OCI-LY1 (cell line): Measurements from ENCODE around the gene EPS8L3.

Source experiments
- H2AFZ ChIP-seq: fragments of 200-600 bp; sonication (generic), shearing (Covaris generic); 2 replicates; pipeline ENCODE4 v1.6.0; 2014; ENCODE audit warnings: antibody characterized with exemption, mild to moderate bottlenecking, low read length
- H3F3A ChIP-seq: fragments of 200-600 bp; sonication (generic), shearing (Covaris generic); 2 replicates; pipeline ENCODE4 v1.6.0; 2014; ENCODE audit warnings: mild to moderate bottlenecking, antibody characterized with exemption, low read length, moderate library complexity; ENCODE audit not compliant: insufficient read depth
- H3K27ac ChIP-seq: fragments of 200-600 bp; sonication (generic); 2 replicates; pipeline ENCODE4 v1.5.1; 2014; ENCODE audit warnings: low read length, mixed run types, mild to moderate bottlenecking, low read depth; ENCODE audit not compliant: poor library complexity, severe bottlenecking
- H3K27me3 ChIP-seq: fragments of 200-600 bp; sonication (generic); 2 replicates; pipeline ENCODE4 v1.6.0; 2014; ENCODE audit warnings: antibody characterized with exemption, mild to moderate bottlenecking, low read length, moderate library complexity; ENCODE audit not compliant: insufficient read depth
- H3K36me3 ChIP-seq: fragments of 200-600 bp; sonication (generic); 2 replicates; pipeline ENCODE4 v1.6.1; 2014; ENCODE audit warnings: mild to moderate bottlenecking, antibody characterized with exemption, low read length, moderate library complexity, mixed read lengths; ENCODE audit not compliant: insufficient read depth
- H3K4me1 ChIP-seq: fragments of 200-600 bp; sonication (generic); 2 replicates; pipeline ENCODE4 v1.5.1; 2014; ENCODE audit warnings: mild to moderate bottlenecking, low read length, moderate library complexity; ENCODE audit not compliant: insufficient read depth, severe bottlenecking
- H3K4me2 ChIP-seq: fragments of 200-600 bp; sonication (generic), shearing (Covaris generic); 2 replicates; pipeline ENCODE4 v1.6.1; 2014; ENCODE audit warnings: low read length
- H3K4me3 ChIP-seq: fragments of 200-600 bp; sonication (generic); 2 replicates; pipeline ENCODE4 v1.5.1; 2014; ENCODE audit warnings: low read length, low read depth, mild to moderate bottlenecking, mixed read lengths; ENCODE audit not compliant: poor library complexity, severe bottlenecking
- H3K79me2 ChIP-seq: fragments of 200-600 bp; shearing (Covaris generic); 2 replicates; pipeline ENCODE4 v1.6.1; 2016; ENCODE audit warnings: mixed run types, low read length, mixed read lengths; ENCODE audit not compliant: insufficient read depth
- H3K9ac ChIP-seq: fragments of 200-600 bp; sonication (generic), shearing (Covaris generic); 2 replicates; pipeline ENCODE4 v1.6.1; 2014; ENCODE audit warnings: mild to moderate bottlenecking, low read length, mixed read lengths
- H3K9me2 ChIP-seq: fragments of 200-600 bp; sonication (generic), shearing (Covaris generic); 2 replicates; pipeline ENCODE4 v1.6.1; 2014; ENCODE audit warnings: low read depth, mild to moderate bottlenecking, low read length, mixed read lengths
- H3K9me3 ChIP-seq: fragments of 200-600 bp; shearing (Covaris generic); 2 replicates; pipeline ENCODE4 v1.6.1; 2014; ENCODE audit warnings: low read length, mixed read lengths
- H4K20me1 ChIP-seq: fragments of 200-600 bp; sonication (generic), shearing (Covaris generic); 2 replicates; pipeline ENCODE4 v1.6.0; 2016; ENCODE audit warnings: mild to moderate bottlenecking, low read length; ENCODE audit not compliant: insufficient read depth
- CTCF ChIP-seq: fragments of 200-600 bp; sonication (generic), shearing (Covaris generic); IDR thresholded peaks from 2 replicates; pipeline ENCODE4 v1.5.1; 2017; ENCODE audit warnings: mild to moderate bottlenecking, antibody characterized with exemption, low read length, moderate library complexity, mixed read lengths
- EZH2 ChIP-seq: fragments of 200-600 bp; sonication (generic), shearing (Covaris generic); IDR thresholded peaks from 2 replicates; pipeline ENCODE4 v1.8.0; 2017; ENCODE audit warnings: borderline replicate concordance, mixed run types, mild to moderate bottlenecking, antibody characterized with exemption, low read length, moderate library complexity, mixed read lengths

Gene EPS8L3

DNA sequence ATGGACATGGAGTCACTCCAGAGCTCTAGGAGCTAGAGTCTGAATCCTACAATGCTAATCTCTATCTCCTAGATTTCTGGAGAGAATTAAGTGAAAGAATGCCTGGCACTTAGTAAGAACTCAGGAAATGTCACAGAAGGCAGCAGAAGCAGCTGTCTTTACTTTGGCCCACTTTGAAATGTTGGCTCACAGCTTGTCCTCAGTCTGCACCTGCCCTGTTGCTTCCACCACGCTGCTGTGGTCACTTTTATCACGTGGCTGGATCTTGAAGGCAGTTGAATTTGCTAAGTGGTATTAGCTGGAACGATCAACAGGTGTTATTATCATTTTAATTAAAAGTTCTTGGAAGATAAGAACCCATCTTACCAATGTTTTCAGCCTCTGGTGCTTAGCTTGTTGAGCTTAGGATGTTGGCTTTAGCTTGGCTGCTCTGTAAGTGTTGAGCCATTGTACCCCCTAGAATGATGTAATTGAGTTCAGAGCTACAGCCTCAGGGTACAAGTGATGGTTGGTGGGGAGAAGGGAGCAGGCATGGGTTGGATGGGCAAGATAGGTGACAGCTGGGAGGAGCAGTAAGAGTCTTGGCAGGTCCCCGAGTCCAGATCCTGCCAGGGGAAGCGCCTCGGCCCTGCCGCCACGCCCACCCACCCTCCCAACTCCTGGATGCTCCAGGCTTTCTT, 41.9 kb upstream of the EPS8L3 start:
- H3F3A ChIP-seq, result no peaks in the 10 kb centered on the region
- no peak overlapping the region for H3K4me3 ChIP-seq
- H3K27me3 ChIP-seq, result no peaks in the 10 kb centered on the region
- no peaks in the 10 kb centered on the region for H4K20me1 ChIP-seq
- H3K9me2 ChIP-seq, result no peaks in the 10 kb centered on the region
- no peaks in the 10 kb centered on the region for H3K36me3 ChIP-seq
- TF ChIP-seq EZH2, result no peak
- H3K9ac ChIP-seq, result no peak overlapping the region
- no peak overlapping the region for H3K27ac ChIP-seq
- H2AFZ ChIP-seq, result no peak overlapping the region
- H3K4me1 ChIP-seq, result no peaks in the 10 kb centered on the region
- H3K4me2 ChIP-seq, result no peak overlapping the region
- no peaks in the 10 kb centered on the region for H3K79me2 ChIP-seq
- no peaks in the 10 kb centered on the region for H3K9me3 ChIP-seq

GRCh38 chr1:109804660-109805059, 40.9 kb upstream of the EPS8L3 start:
- no peaks in the 10 kb centered on the region for H3K79me2 ChIP-seq
- H3K4me3 ChIP-seq, result no peak overlapping the region
- no peaks in the 10 kb centered on the region for H3K27me3 ChIP-seq
- no peak overlapping the region for H3K9ac ChIP-seq
- H3K4me2 ChIP-seq, result no peak overlapping the region
- no peaks in the 10 kb centered on the region for H3K9me2 ChIP-seq
- no peaks in the 10 kb centered on the region for H3K36me3 ChIP-seq
- H3K27ac ChIP-seq, result no peak overlapping the region
- TF ChIP-seq CTCF (no peak), EZH2 (no peak)
- no peaks in the 10 kb centered on the region for H4K20me1 ChIP-seq
- H3K9me3 ChIP-seq, result no peaks in the 10 kb centered on the region
- no peak overlapping the region for H2AFZ ChIP-seq
- no peaks in the 10 kb centered on the region for H3K4me1 ChIP-seq
- no peaks in the 10 kb centered on the region for H3F3A ChIP-seq

GRCh38 chr1:109803901-109804331, 40.2 kb upstream of the EPS8L3 start:
- no peaks in the 10 kb centered on the region for H3K27me3 ChIP-seq
- no peaks in the 10 kb centered on the region for H3K79me2 ChIP-seq
- H3K9me3 ChIP-seq, result no peaks in the 10 kb centered on the region
- H3K4me2 ChIP-seq, result no peak overlapping the region
- TF ChIP-seq EZH2 (no peak), CTCF (no peak)
- H3K27ac ChIP-seq, result no peak overlapping the region
- no peaks in the 10 kb centered on the region for H3K4me1 ChIP-seq
- no peaks in the 10 kb centered on the region for H4K20me1 ChIP-seq
- no peaks in the 10 kb centered on the region for H3K36me3 ChIP-seq
- H2AFZ ChIP-seq, result no peak overlapping the region
- no peaks in the 10 kb centered on the region for H3F3A ChIP-seq
- H3K9me2 ChIP-seq, result no peaks in the 10 kb centered on the region
- H3K4me3 ChIP-seq, result no peak overlapping the region
- no peak overlapping the region for H3K9ac ChIP-seq
